Epithelial cell of prostate (primary cell): ENCODE data around the gene NAB2.

Source experiments
- DNase-seq: peaks from one replicate; pipeline ENCODE4 v3.0.0-alpha.2; 2011; ENCODE audit warnings: low read depth, low spot score
- H3K27ac ChIP-seq: fragments of 450-650 bp; 2 replicates; pipeline ENCODE4 v1.5.1; 2017; ENCODE audit warnings: mild to moderate bottlenecking

NAB2 gene

DNA sequence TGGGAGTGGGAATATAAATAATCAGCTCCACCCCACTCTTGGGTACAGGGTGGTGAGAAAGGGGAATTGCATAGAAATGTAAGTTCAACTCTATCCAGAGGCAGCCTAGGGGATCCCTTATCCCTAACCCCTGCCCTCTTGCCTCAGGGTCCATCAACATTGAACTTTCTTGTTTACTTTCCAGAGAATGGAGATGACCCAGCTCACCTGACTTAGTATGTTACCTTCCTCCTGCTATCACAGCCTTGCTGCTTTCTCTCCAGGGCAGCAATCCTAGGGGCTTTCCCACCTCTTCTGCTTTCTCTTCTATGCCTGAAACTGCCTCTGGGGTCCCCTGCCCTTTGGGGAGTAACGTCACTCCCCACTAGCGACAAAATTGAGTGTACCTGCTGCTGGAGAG, 42.0 kb downstream of the NAB2 start:
- no peak for DNase-seq
- H3K27ac ChIP-seq = no peak overlapping the region

DNA sequence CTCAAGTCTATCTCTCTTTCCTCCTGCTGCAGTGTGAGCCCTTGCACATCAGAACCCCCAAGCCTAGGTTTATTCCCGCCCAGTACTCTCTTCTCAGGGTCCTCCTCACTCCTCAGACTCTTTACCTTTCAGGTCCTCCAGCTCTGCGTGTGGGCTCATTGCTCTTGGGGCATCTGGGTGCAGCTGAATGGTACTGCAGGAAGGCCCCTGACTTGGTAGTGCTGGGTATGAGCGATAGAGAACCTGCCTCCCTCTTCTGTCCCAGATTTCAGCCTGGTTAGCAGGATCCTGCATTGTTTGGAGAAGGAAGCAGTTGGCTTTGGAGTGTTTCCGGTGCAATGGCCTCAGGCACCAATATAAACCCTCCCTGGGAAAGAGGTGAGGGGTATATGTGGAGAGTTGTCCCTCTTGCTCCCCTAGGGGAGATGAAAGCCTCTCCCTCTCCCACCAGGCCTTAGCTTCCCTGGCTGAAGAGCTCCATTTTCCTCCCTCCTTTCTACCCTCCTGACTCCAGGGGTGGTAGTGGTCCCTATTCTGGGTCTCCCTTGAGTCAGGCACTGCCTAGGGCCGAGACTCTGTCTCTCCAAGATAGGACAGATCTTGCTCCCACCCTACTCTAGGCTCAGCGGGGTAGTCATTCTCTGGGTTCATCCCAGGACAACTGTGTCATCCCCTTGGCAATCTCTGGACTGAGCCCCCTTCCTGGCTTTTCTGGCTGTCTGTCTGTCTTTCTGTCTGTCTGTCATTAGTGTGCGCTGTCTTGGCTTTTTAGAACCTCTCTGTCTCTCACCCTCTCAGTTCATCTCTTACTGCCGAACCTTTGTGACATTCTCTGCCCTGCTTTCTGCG, 43.2 kb downstream of the NAB2 start:
- DNase-seq = no peak
- no peak overlapping the region for H3K27ac ChIP-seq

DNA sequence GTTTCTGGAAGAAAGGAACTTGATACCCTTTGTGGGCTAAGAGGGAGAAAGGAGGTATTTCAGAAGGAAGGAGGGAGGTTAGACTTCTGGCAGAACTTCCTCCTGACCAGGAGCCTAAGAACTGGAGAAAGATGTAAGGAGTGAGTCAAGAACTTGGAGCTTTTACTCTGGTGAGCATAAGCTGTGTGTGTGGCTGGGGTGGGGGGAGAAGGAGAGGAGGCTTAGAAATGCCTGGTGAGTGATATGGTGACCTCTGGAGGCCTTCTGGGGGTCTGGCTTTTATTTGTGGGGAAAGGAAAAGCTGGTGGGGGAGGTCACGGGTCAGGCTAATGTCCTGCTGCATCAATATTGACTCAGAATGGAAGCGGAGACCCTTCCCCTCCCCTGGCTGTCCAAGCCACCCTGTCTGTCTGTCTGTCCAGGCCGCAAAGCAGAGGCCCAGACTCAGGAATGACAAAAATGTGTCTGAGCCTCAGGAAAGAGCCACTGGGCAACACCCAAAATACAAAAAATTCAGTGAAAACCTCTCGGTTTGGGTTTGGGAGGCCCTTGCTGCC, 44.2 kb downstream of the NAB2 start:
- no peak for DNase-seq
- H3K27ac ChIP-seq = no peak overlapping the region

DNA sequence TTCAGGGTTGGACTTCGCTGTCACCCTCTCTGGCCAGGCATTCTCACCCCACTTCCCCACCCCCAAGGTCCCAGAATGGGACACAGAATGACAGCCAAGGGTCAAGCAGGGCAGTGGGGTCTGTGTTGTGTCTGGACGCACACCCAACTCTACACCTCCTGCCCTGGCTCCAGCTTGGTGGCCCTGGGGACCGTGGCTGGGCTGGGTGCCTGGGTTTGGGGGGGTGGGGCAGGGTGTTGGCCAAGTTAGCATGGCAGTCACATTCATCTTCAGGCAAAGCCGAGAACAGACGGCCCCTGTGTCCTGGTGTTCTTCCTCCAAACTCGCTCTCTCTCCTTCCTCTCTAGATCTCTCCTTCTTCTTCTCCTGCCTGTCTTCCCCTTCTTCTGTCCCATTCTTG, 45.0 kb downstream of the NAB2 start:
- H3K27ac ChIP-seq = no peak overlapping the region
- DNase-seq = no peak

DNA sequence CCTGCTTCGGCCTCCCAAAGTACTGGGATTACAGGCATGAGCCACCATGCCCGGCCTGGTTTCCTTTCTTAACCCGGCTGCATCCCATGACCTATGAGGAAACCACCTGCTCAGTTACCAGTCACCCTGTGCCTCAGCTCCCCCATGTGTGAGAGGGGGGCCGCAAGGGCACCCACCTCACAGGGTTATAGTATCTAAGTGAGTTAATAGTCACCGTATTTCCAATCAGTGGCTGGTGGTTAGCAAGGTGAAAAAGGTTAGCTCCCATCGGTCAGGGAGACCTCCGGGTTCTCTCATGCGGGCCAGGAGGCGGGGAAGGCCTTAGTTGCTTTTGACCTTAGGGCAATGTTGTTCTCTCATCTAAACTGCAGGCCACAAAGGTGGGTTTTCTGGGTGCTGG, 46.0 kb downstream of the NAB2 start:
- DNase-seq = no peak
- no peak overlapping the region for H3K27ac ChIP-seq

DNA sequence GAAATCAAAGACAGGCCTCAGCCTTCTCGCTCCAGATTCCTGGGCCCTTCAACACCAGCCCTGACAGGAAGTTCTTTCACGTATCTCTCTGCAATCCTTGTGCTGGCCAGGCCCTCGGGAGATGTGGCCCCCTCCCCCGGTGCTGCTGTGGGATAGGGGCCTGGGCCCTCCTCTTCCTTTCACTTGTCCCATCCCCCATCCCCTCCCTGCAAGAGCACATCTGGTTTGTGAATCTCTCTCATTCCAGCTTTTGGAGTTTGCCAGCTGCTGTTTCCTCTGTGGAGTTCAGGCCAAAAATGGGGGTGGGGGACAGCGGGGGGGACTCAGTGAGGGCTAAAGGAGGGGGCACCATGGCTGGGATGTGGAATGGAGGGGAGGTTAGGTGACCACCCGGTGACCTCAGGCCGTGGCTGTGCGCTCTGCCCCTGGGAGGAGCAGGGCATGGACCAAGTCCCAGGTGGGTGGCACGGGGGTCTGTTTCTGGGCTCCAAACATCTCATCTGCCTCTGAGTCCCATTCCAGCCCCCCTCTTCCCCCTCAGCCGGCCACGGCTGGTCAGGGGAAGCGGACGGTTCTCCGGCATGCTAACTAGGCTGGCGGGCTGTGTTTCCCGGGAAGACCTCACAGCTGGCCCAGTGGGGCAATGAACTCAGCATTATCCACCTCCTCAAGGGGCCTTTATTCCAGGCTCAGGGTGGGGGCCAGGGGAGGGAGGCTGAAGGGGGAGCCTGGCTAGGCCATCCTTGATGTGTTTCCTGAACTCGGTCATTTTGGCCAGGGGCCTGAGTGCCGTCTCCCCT, 46.8 kb downstream of the NAB2 start:
- no peak overlapping the region for H3K27ac ChIP-seq
- no peak for DNase-seq

DNA sequence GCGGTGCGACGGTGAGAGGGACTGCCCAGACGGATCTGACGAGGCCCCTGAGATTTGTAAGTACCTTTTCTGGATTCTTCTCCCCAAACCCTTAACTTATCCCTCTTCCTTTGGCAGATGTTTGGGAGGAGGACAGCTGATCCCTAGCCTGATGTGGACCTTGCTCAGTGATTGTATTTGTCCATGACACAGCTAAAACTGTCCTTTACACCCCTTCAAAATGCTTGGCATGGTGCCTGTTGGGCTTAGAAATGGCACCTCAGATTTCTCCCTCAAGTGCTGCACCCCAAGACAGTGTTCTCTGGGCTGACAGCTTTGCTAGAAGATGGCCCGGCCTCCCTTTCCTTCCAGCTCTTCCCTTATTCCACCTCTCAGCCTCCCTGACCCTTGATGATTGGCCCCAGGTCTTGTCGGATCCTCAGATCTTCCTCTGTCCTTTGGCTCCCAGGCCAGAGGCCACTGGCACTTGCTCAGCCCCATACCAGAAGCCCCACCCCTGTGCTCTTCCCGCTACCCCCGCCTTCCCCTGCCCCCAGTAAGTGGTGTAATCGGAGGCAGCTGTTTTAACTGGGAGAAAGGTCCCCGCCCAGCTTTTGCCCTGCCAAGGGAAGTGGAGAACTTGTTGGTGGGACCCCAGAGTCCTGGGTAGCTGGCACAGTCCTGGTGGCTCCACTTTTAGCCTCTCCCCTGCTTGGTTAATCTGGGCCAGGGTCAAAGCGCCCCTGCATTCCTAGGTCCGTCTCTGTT, 49.8 kb downstream of the NAB2 start:
- no peak for DNase-seq

DNA sequence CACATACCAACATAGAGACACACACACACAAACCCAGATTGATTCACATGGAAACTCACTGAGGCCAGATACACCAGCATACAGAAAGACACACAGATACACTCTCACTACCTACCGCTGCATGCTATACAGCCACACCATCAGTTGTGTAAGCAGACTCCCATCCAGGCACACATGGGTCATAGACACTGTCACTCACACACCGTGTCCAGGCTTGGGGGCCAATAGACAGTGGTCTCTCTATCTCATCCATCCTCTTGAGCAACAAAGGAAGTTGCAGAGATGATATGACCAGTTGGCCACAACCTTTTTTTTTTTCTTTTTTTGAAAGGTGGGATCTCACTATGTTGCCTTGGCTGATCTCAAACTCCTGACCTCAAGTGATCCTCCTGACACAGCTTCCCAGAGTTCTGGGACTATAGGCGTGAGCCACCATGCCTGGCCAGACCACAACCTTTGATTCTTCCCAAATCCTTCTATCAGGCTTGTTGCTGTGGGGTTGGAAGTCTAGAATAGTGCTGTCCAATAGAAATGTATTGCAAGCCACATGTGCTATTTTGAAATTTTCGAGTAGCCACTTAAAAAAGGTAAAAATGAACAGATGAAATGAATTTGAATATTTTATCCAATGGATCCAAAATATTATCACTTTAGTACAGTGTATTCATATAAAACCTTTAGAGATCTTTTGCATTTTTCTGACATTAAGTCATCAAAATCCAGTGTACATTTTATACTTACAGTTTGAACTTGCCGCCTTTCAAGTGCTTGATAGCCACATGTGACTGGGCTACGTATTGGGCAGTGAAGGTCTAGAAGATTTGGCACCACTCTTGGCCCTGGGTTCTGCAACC, 51.1 kb downstream of the NAB2 start:
- H3K27ac ChIP-seq = no peak overlapping the region
- no peak for DNase-seq

More for the DNA sequence above, 49.8 kb downstream of the NAB2 start:
- no peak overlapping the region for H3K27ac ChIP-seq

DNA sequence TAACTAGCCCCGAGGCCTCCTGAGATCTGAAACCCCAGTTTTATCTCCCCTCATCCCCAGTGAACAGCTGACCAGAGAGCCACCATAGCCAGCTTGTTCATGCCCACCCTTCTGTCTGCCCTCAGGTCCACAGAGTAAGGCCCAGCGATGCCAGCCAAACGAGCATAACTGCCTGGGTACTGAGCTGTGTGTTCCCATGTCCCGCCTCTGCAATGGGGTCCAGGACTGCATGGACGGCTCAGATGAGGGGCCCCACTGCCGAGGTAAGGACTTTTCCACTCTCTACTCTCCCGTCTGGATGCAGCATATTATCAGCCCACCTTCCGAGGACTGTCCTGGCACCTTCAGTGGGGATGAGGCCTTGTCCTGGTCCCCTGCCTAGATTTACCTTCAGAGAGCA, 52.3 kb downstream of the NAB2 start:
- H3K27ac ChIP-seq = no peak overlapping the region
- DNase-seq = no peak

DNA sequence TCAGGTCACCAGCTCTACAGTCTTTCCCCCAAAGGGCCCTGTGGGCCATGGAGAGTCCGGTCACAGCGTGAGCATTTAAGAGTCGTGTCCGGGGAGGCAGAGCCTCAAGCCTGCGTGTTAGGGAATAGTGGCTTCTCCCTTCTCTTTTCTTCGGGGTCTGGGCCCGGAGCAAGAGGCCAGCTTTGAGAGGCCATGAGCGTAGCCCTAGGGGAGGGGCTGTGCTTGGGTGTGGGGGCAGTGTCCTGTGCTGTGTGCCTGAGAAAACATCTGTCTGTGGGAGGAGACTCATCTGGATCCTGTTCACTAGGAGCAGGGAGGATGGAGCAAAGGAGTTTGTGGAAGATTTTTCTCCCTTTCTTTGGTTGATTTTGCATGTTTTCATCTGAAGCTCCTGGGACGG, 53.2 kb downstream of the NAB2 start:
- DNase-seq = no peak
- no peak overlapping the region for H3K27ac ChIP-seq

DNA sequence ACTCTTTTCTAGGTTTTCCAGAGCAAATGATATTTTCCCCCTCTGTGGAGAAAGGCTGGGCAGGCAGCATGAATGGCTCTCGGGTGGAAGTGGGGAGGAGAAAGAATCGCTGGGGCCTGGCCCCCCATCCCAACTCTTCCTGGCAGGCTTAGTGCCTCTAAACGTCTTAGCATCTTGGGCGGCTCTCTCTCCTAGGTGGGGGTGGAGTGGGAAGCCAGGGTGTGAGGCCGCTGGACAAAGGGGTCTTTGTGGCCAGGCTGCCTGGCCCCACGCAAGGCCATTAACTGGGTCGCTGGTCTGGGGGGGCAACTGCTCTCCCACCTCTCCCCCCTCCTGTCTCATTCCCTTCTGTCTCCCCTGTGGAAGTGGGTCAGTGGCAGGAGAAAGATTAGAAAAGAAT, 53.8 kb downstream of the NAB2 start:
- no peak overlapping the region for H3K27ac ChIP-seq
- DNase-seq = no peak

DNA sequence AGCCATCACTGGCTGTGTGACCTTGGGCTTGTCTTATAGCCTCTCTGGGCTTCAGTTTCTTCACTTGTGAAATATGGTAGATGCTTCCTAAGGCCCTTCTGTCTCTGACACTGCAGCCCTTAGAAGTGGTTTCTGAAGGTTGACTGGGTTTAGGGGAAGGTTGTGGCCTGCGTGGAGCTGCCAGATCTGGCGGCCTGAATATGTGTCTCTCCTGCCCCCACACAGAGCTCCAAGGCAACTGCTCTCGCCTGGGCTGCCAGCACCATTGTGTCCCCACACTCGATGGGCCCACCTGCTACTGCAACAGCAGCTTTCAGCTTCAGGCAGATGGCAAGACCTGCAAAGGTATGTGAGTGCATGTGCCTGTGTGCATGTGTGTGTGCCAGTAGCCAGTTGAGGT, 54.5 kb downstream of the NAB2 start:
- no peak for DNase-seq
- H3K27ac ChIP-seq = no peak overlapping the region
